ENCODE data around the gene HS6ST3. TPM values are rescaled to one million over a fixed set of nuclear protein-coding genes. Genes with fewer than 3 reads are reported as not detected.

The HS6ST3 gene
- total and polyA plus RNA-seq, 2 donors (not counting 3 experiments of a cell fraction or from before 2014, with no cell fraction given), result 0.03 to 0.15 TPM

DNA sequence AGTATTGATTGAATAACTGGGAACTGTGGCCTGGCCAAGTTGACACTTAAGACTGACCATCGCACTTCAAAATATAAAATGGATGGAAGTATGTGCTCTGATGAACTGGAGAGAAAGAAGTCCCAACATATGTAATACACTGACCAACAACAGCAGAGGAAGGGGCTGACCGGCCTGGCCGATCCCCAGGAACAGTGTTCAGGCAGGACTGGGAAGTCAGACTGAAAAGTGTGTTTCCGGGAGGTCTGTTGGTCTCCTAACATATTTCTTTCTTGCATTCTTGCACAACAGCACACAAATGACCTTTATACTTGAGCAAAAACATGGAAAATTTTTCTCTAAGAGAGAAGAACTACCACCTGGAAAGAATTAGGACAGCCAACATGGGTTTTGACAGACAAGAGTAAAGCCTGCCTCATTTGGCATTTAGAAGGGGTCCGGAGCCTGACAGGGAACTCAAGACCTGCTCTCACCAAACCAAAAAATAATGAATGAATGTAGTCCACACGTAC, 606.5 kb downstream of the HS6ST3 start:
- Histone ChIP-seq H3K9me3 (replicated peaks; ENCODE audit: control insufficient read depth, insufficient read depth, low read length) (no peaks in the 10 kb centered on the region), H3K4me2 (ENCODE audit: insufficient read depth, low read length) (no peak overlapping the region), H3K27ac (ENCODE audit: insufficient read depth, low read depth, low read length) (no peak overlapping the region), H3K4me1 (ENCODE audit: control insufficient read depth, extremely low read depth, insufficient read depth, low read length) (no peaks in the 10 kb centered on the region), H3K4me3 (replicated peaks in 1 of 3; ENCODE audit: insufficient read depth in 1 of 3, low read depth in 1 of 3, low read length in 3 of 3) (no peak overlapping the region), H2AFZ (ENCODE audit: low read depth, low read length) (no peak overlapping the region), H3K9me1 (replicated peaks; ENCODE audit: control insufficient read depth, extremely low read depth, insufficient read depth, low read length) (no peaks in the 10 kb centered on the region), H3K36me3 (ENCODE audit: control insufficient read depth in 2 of 2, extremely low read depth in 1 of 2, insufficient read depth in 2 of 2, low read length in 2 of 2) (no peaks in the 10 kb centered on the region), H3K79me2 (ENCODE audit: control insufficient read depth, insufficient read depth, low read length) (no peaks in the 10 kb centered on the region), H4K20me1 (replicated peaks; ENCODE audit: control insufficient read depth, extremely low read depth, insufficient read depth, low read length) (no peaks in the 10 kb centered on the region), H3K27me3 (ENCODE audit: control insufficient read depth in 2 of 2, insufficient read depth in 2 of 2, low read length in 2 of 2) (no peaks in the 10 kb centered on the region), H3K9ac (replicated peaks; ENCODE audit: extremely low read depth, insufficient read depth, low read length) (no peak overlapping the region)
- intact Hi-C loops (cut with micrococcal nuclease), result no loop called here
- DNase-seq (ENCODE audit: low read depth, low spot score), result no peak
- FAIRE-seq, result no peak
- ChIA-PET CTCF (no interaction called here), POLR2A (no interaction called here)
- TF ChIP-seq POLR2AphosphoS5 (IDR thresholded peaks at IDR 0.05; ENCODE audit: insufficient read depth, low read depth, low read length), result no peak
- no peak for TF ChIP-seq POLR2A (IDR thresholded peaks at IDR 0.05; ENCODE audit: low read depth, low read length)
- no peak for TF ChIP-seq JUN (IDR thresholded peaks at IDR 0.05; ENCODE audit: borderline replicate concordance, insufficient read depth, insufficient read length, low read depth)
- no peak for TF ChIP-seq GATA2 (IDR thresholded peaks at IDR 0.05; ENCODE audit: insufficient read depth, insufficient read length, low read depth, low read length)
- no peak for TF ChIP-seq EZH2 (IDR thresholded peaks at IDR 0.05; ENCODE audit: borderline replicate concordance, low read depth, low read length, severe bottlenecking)
- no peak for TF ChIP-seq FOS (IDR thresholded peaks at IDR 0.05; ENCODE audit: borderline replicate concordance, insufficient read depth, low read length)
- dilution Hi-C loops (cut with MboI; ENCODE audit: extremely low pct_ligation_motif_present, low sequenced_read_pairs), result no loop called here
- no TSS peak for BruUV-seq (replicated peaks)

DNA sequence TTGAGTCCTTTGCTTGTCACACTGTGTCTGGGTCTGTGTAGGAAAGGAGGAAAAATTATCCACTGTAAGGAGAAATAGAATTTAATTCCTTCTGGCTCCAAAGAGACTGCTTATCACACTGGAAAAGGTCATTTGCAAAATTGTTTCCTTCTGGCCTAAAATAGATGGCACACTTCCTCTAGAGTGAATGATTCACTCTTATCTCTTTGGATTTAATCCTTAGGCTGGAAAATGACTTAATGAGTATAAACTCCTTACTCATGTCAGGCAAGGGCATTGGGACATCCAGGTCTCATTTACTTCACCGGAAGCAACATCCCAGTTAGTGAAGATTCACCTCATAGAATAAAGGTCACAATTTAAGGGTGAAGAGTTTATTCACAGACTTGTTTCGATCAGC, 610.8 kb downstream of the HS6ST3 start:
- H3K79me2 ChIP-seq (ENCODE audit: control insufficient read depth, insufficient read depth, low read length), result no peaks in the 10 kb centered on the region
- H3K9ac ChIP-seq (replicated peaks; ENCODE audit: extremely low read depth, insufficient read depth, low read length), result no peak overlapping the region
- no peak overlapping the region for H3K27ac ChIP-seq (ENCODE audit: insufficient read depth, low read depth, low read length)
- FAIRE-seq, result no peak
- H3K27me3 ChIP-seq (ENCODE audit: control insufficient read depth in 2 of 2, insufficient read depth in 2 of 2, low read length in 2 of 2), result no peaks in the 10 kb centered on the region
- H3K36me3 ChIP-seq (ENCODE audit: control insufficient read depth in 2 of 2, extremely low read depth in 1 of 2, insufficient read depth in 2 of 2, low read length in 2 of 2), result no peaks in the 10 kb centered on the region
- no peak overlapping the region for H3K4me3 ChIP-seq (replicated peaks in 1 of 3; ENCODE audit: insufficient read depth in 1 of 3, low read depth in 1 of 3, low read length in 3 of 3)
- DNase-seq (ENCODE audit: low read depth, low spot score), result no peak
- H4K20me1 ChIP-seq (replicated peaks; ENCODE audit: control insufficient read depth, extremely low read depth, insufficient read depth, low read length), result no peaks in the 10 kb centered on the region
- no TSS peak for BruUV-seq (replicated peaks)
- ChIA-PET CTCF (no interaction called here), POLR2A (no interaction called here)
- dilution Hi-C loops (cut with MboI; ENCODE audit: extremely low pct_ligation_motif_present, low sequenced_read_pairs), result no loop called here
- no peaks in the 10 kb centered on the region for H3K9me1 ChIP-seq (replicated peaks; ENCODE audit: control insufficient read depth, extremely low read depth, insufficient read depth, low read length)
- no peaks in the 10 kb centered on the region for H3K9me3 ChIP-seq (replicated peaks; ENCODE audit: control insufficient read depth, insufficient read depth, low read length)
- H2AFZ ChIP-seq (ENCODE audit: low read depth, low read length), result no peak overlapping the region
- TF ChIP-seq MYC (IDR thresholded peaks at IDR 0.05; ENCODE audit: low read depth, low read length), result no peak
- peak; percentile 29 for TF ChIP-seq FOS (IDR thresholded peaks at IDR 0.05; ENCODE audit: borderline replicate concordance, insufficient read depth, low read length)
- no peak overlapping the region for H3K4me2 ChIP-seq (ENCODE audit: insufficient read depth, low read length)
- H3K4me1 ChIP-seq (ENCODE audit: control insufficient read depth, extremely low read depth, insufficient read depth, low read length), result no peaks in the 10 kb centered on the region
- intact Hi-C loops (cut with micrococcal nuclease), result no loop called here

Measured in endothelial cell of umbilical vein (primary cell).